Measurements from ENCODE around the gene UBE2G2. TPM values are rescaled to one million over a fixed set of nuclear protein-coding genes. Genes with fewer than 3 reads are reported as not detected.

The UBE2G2 gene
- total RNA-seq, 1 donor from 2014 or later = 67.4 TPM

DNA sequence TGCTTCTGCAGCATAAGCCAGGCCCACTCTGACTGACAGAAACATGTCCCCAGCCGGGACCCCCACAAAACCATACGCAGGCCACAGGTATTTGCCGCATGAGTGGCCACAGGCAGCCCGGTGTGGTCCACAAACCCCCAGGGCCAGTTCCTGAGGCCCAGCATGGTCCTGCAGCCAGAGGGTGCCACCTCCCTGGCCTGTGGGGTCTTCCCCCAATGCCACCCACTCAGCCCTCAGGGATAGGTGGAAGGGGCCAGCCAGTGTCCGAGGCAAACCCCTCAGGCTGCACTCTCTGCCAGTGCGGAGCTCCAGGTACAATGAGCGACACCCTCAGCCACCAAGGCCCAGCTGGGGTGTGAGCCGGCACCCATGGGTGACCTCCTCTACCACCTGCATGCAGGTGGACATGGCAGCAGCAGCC is 43.5 kb downstream of the UBE2G2 start:
- DNase-seq (ENCODE audit: low read depth) (no peak), FAIRE-seq (no peak)
- H3K36me3 ChIP-seq (ENCODE audit: control insufficient read depth, insufficient read depth, low read length) = no peaks in the 10 kb centered on the region
- TF ChIP-seq, protein P1, sequence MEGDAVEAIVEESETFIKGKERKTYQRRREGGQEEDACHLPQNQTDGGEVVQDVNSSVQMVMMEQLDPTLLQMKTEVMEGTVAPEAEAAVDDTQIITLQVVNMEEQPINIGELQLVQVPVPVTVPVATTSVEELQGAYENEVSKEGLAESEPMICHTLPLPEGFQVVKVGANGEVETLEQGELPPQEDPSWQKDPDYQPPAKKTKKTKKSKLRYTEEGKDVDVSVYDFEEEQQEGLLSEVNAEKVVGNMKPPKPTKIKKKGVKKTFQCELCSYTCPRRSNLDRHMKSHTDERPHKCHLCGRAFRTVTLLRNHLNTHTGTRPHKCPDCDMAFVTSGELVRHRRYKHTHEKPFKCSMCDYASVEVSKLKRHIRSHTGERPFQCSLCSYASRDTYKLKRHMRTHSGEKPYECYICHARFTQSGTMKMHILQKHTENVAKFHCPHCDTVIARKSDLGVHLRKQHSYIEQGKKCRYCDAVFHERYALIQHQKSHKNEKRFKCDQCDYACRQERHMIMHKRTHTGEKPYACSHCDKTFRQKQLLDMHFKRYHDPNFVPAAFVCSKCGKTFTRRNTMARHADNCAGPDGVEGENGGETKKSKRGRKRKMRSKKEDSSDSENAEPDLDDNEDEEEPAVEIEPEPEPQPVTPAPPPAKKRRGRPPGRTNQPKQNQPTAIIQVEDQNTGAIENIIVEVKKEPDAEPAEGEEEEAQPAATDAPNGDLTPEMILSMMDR (IDR thresholded peaks at IDR 0.05; ENCODE audit: insufficient read depth, low read length, severe bottlenecking) = no peak
- no peaks in the 10 kb centered on the region for H3K27me3 ChIP-seq (ENCODE audit: control insufficient read depth, insufficient read depth, low read length)
- H3K4me3 ChIP-seq (ENCODE audit: low read depth, low read length) = no peak overlapping the region

DNA sequence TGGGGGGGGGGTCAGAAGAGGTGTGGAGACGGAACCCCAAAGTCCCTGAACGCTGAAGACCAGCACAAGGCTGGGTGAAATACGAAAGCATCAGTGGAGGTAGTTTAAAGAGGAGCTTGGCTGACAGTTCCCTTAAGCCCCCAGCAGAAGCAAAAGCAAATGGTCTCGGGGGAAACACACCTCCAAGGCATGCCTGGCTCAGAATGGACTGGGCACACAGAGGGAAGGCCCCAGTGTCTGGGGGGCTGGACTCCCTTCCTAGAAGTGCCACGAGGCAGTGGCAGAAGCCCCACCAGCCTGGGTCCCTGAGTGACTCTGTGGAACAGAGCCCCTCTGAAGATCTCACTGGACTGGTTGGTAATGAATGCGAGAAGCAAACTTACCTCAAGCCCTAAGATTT is 43.9 kb downstream of the UBE2G2 start:
- DNase-seq (ENCODE audit: low read depth) (no peak), FAIRE-seq (no peak)
- Histone ChIP-seq H3K36me3 (ENCODE audit: control insufficient read depth, insufficient read depth, low read length) (no peaks in the 10 kb centered on the region), H3K27me3 (ENCODE audit: control insufficient read depth, insufficient read depth, low read length) (no peaks in the 10 kb centered on the region), H3K4me3 (ENCODE audit: low read depth, low read length) (no peak overlapping the region)
- TF ChIP-seq, protein P1 (IDR thresholded peaks at IDR 0.05; ENCODE audit: insufficient read depth, low read length, severe bottlenecking) = no peak

DNA sequence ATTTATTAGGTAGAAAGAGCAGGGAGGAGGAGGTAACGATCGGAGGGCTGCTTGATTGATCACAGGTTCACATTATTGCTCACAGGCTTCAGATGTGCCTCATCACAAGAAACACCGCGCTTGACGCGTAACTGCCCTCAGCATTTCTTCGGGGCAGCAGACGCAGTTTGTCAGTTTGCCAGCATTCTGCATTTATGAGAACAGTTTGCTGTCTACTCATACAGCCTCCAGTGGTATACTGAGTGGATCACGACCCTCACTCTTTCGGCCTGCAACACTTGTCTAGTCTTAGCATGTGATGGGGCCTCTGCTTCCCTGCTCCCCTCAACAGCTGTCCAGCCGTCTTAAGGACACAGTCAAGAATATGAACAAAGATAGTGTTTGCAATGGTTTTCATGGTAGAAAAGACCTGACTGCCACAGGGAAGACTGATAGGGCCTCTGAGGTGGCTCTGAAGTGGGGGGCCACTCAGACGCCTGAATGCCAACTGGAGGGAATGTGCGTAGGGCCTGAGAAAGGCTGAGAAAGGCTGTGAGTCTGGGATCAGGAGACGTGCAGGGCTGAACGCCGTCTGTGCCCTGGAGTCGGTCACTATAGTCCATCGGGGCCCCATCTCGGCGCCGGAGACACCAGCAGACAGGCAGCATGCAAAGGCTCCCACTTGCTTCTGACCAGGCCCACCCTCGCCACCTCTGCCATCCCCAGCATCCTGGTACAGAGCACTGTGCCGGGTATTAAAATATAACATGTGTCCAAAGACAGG is 45.0 kb downstream of the UBE2G2 start:
- Histone ChIP-seq H3K36me3 (ENCODE audit: control insufficient read depth, insufficient read depth, low read length) (no peaks in the 10 kb centered on the region), H3K27me3 (ENCODE audit: control insufficient read depth, insufficient read depth, low read length) (no peaks in the 10 kb centered on the region), H3K4me3 (ENCODE audit: low read depth, low read length) (no peak overlapping the region)
- TF ChIP-seq, protein P1 (IDR thresholded peaks at IDR 0.05; ENCODE audit: insufficient read depth, low read length, severe bottlenecking) = no peak
- FAIRE-seq = peak; percentile 73
- DNase-seq (ENCODE audit: low read depth) = peak; percentile 67

DNA sequence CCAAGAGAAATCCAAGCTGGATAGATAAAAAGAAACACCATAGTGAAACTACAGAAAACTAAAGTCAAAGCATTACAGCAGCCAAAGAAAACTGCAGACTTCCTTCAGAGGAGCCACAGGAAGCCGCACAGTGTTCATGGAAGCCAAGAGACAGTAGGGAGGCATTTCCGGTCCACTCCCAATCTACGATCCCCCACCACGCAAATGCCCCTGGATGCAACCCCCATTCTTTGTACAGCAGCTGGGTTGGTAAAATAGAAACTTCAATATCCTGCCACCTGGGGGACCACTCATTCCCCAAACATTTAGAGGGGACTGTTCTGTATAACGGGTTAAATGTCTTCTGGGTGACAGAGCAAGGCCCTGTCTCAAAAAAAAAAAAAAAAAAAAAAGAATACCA is 46.4 kb downstream of the UBE2G2 start:
- no peak for FAIRE-seq
- DNase-seq (ENCODE audit: low read depth) = peak; percentile 14
- TF ChIP-seq, protein P1 (IDR thresholded peaks at IDR 0.05; ENCODE audit: insufficient read depth, low read length, severe bottlenecking) = peak; percentile 24
- Histone ChIP-seq H3K27me3 (ENCODE audit: control insufficient read depth, insufficient read depth, low read length) (no peaks in the 10 kb centered on the region), H3K36me3 (ENCODE audit: control insufficient read depth, insufficient read depth, low read length) (no peaks in the 10 kb centered on the region), H3K4me3 (ENCODE audit: low read depth, low read length) (no peak overlapping the region)

DNA sequence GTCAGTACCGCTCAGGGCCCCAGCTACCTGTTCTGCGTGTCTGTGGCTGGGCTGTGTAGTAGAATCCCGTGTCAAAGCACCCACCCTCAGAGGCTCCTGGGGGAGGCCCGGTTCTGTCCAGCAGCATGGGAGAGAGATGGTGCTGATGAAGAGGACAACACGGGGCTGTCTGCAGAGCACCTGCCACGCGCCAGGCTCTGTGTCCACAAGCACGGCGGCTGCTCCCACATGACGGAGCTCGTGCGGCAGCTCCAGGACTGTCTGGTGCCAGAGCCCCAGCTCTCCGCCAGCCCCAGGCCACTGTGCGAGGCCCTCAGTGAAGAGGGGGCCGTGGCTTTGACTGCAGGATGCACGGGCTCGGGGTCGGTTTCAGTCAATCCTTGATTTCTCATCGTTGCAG is 48.3 kb downstream of the UBE2G2 start:
- DNase-seq (ENCODE audit: low read depth) = no peak
- TF ChIP-seq, protein P1 (IDR thresholded peaks at IDR 0.05; ENCODE audit: insufficient read depth, low read length, severe bottlenecking) = no peak
- no peak overlapping the region for H3K4me3 ChIP-seq (ENCODE audit: low read depth, low read length)

More for the DNA sequence above, 48.3 kb downstream of the UBE2G2 start:
- peaks cover 2% of the 10 kb centered on the region for H3K27me3 ChIP-seq (ENCODE audit: control insufficient read depth, insufficient read depth, low read length)
- no peak for FAIRE-seq
- H3K36me3 ChIP-seq (ENCODE audit: control insufficient read depth, insufficient read depth, low read length) = no peaks in the 10 kb centered on the region

Data from bronchial epithelial cell (primary cell).